K562 (cell line): Measurements from ENCODE around the gene CLIC3. TPM values are rescaled to one million over a fixed set of nuclear protein-coding genes. Genes with fewer than 3 reads are reported as not detected.

Source experiments
- ARNT ChIP-seq, 2 experiments: fragments of 450-650 bp; IDR thresholded peaks; 2 replicates each; pipeline ENCODE4 v1.6.1; 2016; ENCODE audit warnings: mild to moderate bottlenecking in 1 of 2
- BRD9 ChIP-seq: fragments of 450-650 bp; IDR thresholded peaks from 2 replicates; pipeline ENCODE4 v1.6.1; 2018; ENCODE audit warnings: low read depth; ENCODE audit not compliant: partially characterized antibody
- CC2D1A ChIP-seq: fragments of 450-650 bp; IDR thresholded peaks from 2 replicates; pipeline ENCODE4 v1.6.1; 2017; ENCODE audit warnings: mild to moderate bottlenecking
- CXXC5 ChIP-seq: fragments of 250-450 bp; sonication (Bioruptor Pico); IDR thresholded peaks from 2 replicates; pipeline ENCODE4 v1.8.0; 2022; ENCODE audit warnings: inconsistent platforms, mild to moderate bottlenecking, moderate library complexity
- ESRRA ChIP-seq: fragments of 450-650 bp; IDR thresholded peaks from 2 replicates; pipeline ENCODE4 v1.6.1; 2014; ENCODE audit warnings: low read depth, mild to moderate bottlenecking, moderate library complexity, borderline replicate concordance
- HDGF ChIP-seq: fragments of 450-650 bp; IDR thresholded peaks from 2 replicates; pipeline ENCODE4 v1.6.1; 2016
- HMGN3 ChIP-seq: IDR thresholded peaks from 2 replicates; pipeline ENCODE4 v1.6.1; 2011; ENCODE audit warnings: borderline replicate concordance, low read depth, mild to moderate bottlenecking, mixed read lengths, low read length; ENCODE audit not compliant: insufficient read length; ENCODE audit errors: extremely low read depth
- KDM2B ChIP-seq: fragments of 250-450 bp; sonication (Bioruptor Pico); IDR thresholded peaks from 2 replicates; pipeline ENCODE4 v1.8.0; 2021; ENCODE audit warnings: mild to moderate bottlenecking, moderate library complexity
- MCM2 ChIP-seq: fragments of 450-650 bp; IDR thresholded peaks from 2 replicates; pipeline ENCODE4 v1.6.1; 2017; ENCODE audit warnings: low read depth, mild to moderate bottlenecking
- MCM7 ChIP-seq, 2 experiments: fragments of 450-650 bp; IDR thresholded peaks; 2 replicates each; pipeline ENCODE4 v1.6.1; 2016 to 2018
- MTF1 ChIP-seq: fragments of 250-450 bp; sonication (Bioruptor Pico); IDR thresholded peaks from 2 replicates; pipeline ENCODE4 v1.9.0; 2021; ENCODE audit warnings: moderate library complexity, mild to moderate bottlenecking, inconsistent platforms, borderline replicate concordance
- NFE2 ChIP-seq: IDR thresholded peaks from 2 replicates; pipeline ENCODE4 v1.6.1; 2014; ENCODE audit warnings: antibody characterized with exemption, low read depth
- NR2C2 ChIP-seq, 2 experiments: fragments of 200-800 bp in 1 of 2; sonication (Bioruptor generic) in 1 of 2; sonication (generic) in 1 of 2; formaldehyde crosslinking in 1 of 2; IDR thresholded peaks; 2 replicates each; pipeline versions ENCODE4 v1.6.1 to v1.8.0; 2016 to 2022; ENCODE audit warnings: mild to moderate bottlenecking in 1 of 2, missing compliant biosample characterization in 1 of 2, missing genetic modification characterization in 1 of 2, missing genetic modification reagents in 1 of 2
- PHF20 ChIP-seq: fragments of 450-650 bp; IDR thresholded peaks from 2 replicates; pipeline ENCODE4 v1.6.1; 2018; ENCODE audit not compliant: partially characterized antibody
- POLR2H ChIP-seq: IDR thresholded peaks from 2 replicates; pipeline ENCODE4 v1.6.1; 2016; ENCODE audit warnings: missing genetic modification characterization, low read depth, mild to moderate bottlenecking, control low read depth, missing compliant biosample characterization, moderate library complexity
- RBM17 ChIP-seq: fragments of 200-400 bp; formaldehyde crosslinking; IDR thresholded peaks from 2 replicates; pipeline ENCODE4 v1.6.1; 2017; ENCODE audit warnings: low read depth, mild to moderate bottlenecking, low read length, borderline replicate concordance
- SP1 ChIP-seq: sonication (generic); formaldehyde crosslinking; IDR thresholded peaks from 2 replicates; pipeline ENCODE4 v1.8.1; 2022; ENCODE audit warnings: mild to moderate bottlenecking, missing genetic modification reagents
- SRSF9 ChIP-seq: fragments of 200-400 bp; formaldehyde crosslinking; IDR thresholded peaks from 2 replicates; pipeline ENCODE4 v1.6.1; 2017; ENCODE audit warnings: low read depth, low read length, borderline replicate concordance
- TCF3 ChIP-seq: sonication (generic); formaldehyde crosslinking; IDR thresholded peaks from 2 replicates; pipeline ENCODE4 v1.4.0; 2020; ENCODE audit warnings: mild to moderate bottlenecking, missing genetic modification reagents
- XRCC5 ChIP-seq: fragments of 200-400 bp; formaldehyde crosslinking; IDR thresholded peaks from 2 replicates; pipeline ENCODE4 v1.6.1; 2017; ENCODE audit warnings: low read depth, mild to moderate bottlenecking, low read length
- YY1 ChIP-seq, 3 experiments: IDR thresholded peaks; 2 replicates each; pipeline ENCODE4 v1.6.1; 2011; ENCODE audit warnings: low read length in 2 of 3, mild to moderate bottlenecking in 2 of 3, moderate library complexity in 2 of 3, borderline replicate concordance in 1 of 3, control low read depth in 1 of 3, low read depth in 1 of 3; ENCODE audit not compliant: insufficient read depth in 3 of 3, insufficient replicate concordance in 2 of 3, control insufficient read depth in 1 of 3, insufficient read length in 1 of 3; ENCODE audit errors: extremely low read depth in 1 of 3
- ZFP36 ChIP-seq: fragments of 150-350 bp; IDR thresholded peaks from 2 replicates; pipeline ENCODE4 v1.6.1; 2018; ENCODE audit warnings: low read length, low read depth; ENCODE audit not compliant: partially characterized antibody
- ZNF282 ChIP-seq: sonication (generic); formaldehyde crosslinking; IDR thresholded peaks from 2 replicates; pipeline ENCODE4 v1.8.1; 2023; ENCODE audit warnings: missing genetic modification reagents
- ZNF668 ChIP-seq: fragments of 250-450 bp; sonication (Bioruptor Pico); IDR thresholded peaks from 2 replicates; pipeline ENCODE4 v1.8.0; 2022; ENCODE audit warnings: mild to moderate bottlenecking, inconsistent platforms
- ZNF695 ChIP-seq: fragments of 450-650 bp; formaldehyde crosslinking; IDR thresholded peaks from 2 replicates; pipeline ENCODE4 v1.4.0; 2020; ENCODE audit warnings: mild to moderate bottlenecking, moderate library complexity
- ZNF76 ChIP-seq: fragments of 250-450 bp; sonication (Bioruptor Pico); IDR thresholded peaks from 2 replicates; pipeline ENCODE4 v1.4.0; 2020; ENCODE audit warnings: mild to moderate bottlenecking, moderate library complexity, borderline replicate concordance
- polyA plus RNA-seq, 8 experiments: library from polyadenylated mRNA; depleted of rRNA in 4 of 8; stranded (reverse) in 5 of 8; unstranded in 3 of 8; fragments of >200 nt; fragmentation: Nextera tagmentation in 2 of 8; fragmentation: Illumina TruSeq in 1 of 8; extraction: Ambion mirVana in 2 of 8; extraction: Trizol in 1 of 8; gene quantifications; 2 replicates each; pipeline versions ENCODE4 v1.2.1 to v1.2.3, GENCODE V29; 2011 to 2014; ENCODE audit warnings: inconsistent platforms in 1 of 8, missing spikeins in 1 of 8
- total RNA-seq, 7 experiments: library from RNA; depleted of rRNA in 6 of 7; stranded (reverse); fragments of >200 nt in 6 of 7; fragmentation: Illumina TruSeq in 2 of 7; extraction: Trizol in 2 of 7; gene quantifications; 2 replicates each; pipeline versions ENCODE4 v1.2.1 to v1.2.3, GENCODE V29; 2011 to 2021; ENCODE audit warnings: low replicate concordance in 1 of 7
- TF ChIP-seq, protein P1 (sequence below): fragments of 150-350 bp; IDR thresholded peaks from 2 replicates; pipeline ENCODE4 v1.6.1; 2014; ENCODE audit warnings: low read depth, mild to moderate bottlenecking, low read length, borderline replicate concordance

CLIC3 gene
- total and polyA plus RNA-seq, 9 of the 15 experiments (the other 6 are each of a cell fraction or from before 2014, with no cell fraction given) = 0.27 to 0.29 TPM; not detected in 7

DNA sequence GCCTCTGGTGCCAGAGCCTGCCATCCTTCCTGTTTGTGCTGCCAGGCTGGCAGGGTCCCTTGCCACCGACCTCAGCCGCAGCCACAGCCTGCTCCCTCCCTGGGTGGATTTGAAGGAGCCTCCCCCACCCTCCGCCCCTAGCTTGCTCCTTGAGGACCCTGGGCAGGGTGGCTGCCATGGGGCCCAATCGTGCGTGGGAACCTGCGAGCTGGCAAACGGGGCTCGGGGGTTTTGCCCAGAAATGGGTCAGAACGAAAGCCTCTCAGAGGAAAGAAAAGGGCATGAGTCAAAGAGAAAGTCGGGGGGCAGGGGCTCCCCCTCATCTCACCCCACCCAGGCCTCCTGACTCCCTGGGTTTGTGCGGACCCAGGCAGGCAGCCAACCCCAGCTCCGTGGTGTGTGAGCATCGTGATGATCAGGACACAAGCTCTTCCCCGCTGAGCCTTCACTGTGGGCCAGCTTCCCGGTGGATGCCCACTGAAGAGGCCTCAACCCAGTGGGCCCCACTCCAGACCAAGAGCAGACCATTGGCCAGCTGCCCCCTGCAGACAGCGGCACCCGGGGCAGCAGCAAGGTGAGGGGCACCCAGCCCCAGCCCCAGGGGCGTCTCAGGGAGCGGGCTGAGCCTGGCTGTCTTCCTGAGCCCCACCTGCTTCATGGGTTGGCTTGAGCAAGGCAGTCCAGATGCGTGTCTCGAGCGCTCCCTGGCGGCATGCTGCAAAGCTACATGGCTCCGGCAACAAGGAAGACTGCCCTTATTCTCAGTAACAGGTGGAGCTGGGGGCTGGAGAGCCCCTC, 38.5 kb upstream of the CLIC3 start (continued):
- TF ChIP-seq, protein P1, sequence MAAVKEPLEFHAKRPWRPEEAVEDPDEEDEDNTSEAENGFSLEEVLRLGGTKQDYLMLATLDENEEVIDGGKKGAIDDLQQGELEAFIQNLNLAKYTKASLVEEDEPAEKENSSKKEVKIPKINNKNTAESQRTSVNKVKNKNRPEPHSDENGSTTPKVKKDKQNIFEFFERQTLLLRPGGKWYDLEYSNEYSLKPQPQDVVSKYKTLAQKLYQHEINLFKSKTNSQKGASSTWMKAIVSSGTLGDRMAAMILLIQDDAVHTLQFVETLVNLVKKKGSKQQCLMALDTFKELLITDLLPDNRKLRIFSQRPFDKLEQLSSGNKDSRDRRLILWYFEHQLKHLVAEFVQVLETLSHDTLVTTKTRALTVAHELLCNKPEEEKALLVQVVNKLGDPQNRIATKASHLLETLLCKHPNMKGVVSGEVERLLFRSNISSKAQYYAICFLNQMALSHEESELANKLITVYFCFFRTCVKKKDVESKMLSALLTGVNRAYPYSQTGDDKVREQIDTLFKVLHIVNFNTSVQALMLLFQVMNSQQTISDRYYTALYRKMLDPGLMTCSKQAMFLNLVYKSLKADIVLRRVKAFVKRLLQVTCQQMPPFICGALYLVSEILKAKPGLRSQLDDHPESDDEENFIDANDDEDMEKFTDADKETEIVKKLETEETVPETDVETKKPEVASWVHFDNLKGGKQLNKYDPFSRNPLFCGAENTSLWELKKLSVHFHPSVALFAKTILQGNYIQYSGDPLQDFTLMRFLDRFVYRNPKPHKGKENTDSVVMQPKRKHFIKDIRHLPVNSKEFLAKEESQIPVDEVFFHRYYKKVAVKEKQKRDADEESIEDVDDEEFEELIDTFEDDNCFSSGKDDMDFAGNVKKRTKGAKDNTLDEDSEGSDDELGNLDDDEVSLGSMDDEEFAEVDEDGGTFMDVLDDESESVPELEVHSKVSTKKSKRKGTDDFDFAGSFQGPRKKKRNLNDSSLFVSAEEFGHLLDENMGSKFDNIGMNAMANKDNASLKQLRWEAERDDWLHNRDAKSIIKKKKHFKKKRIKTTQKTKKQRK = no peak
- peak in 1 of 3 experiments; percentile 17 for TF ChIP-seq YY1 (IDR thresholded peaks at IDR 0.05; ENCODE audit: borderline replicate concordance in 1 of 3, control insufficient read depth in 1 of 3, extremely low read depth in 1 of 3, insufficient read depth in 3 of 3, insufficient read length in 1 of 3, insufficient replicate concordance in 2 of 3, low read depth in 1 of 3, low read length in 2 of 3)
- TF ChIP-seq NR2C2 (CRISPR knock-in tag; IDR thresholded peaks at IDR 0.05) = no peak
- no peak for TF ChIP-seq NR2C2 (tag; IDR thresholded peaks at IDR 0.05)
- no peak for TF ChIP-seq BRD9
- TF ChIP-seq XRCC5 = peak; percentile 82; the same call in 1 of the 2 replicates
- TF ChIP-seq HMGN3 = peak; percentile 1
- peak; percentile 79 for TF ChIP-seq CC2D1A
- TF ChIP-seq ZNF695 (CRISPR knock-in tag) = no peak
- TF ChIP-seq NFE2 = no peak
- peak; percentile 36; the same call in 1 of the 2 replicates for TF ChIP-seq SP1 (CRISPR knock-in tag)
- TF ChIP-seq KDM2B (CRISPR knock-in tag) = no peak
- no peak for TF ChIP-seq ZFP36
- no peak for TF ChIP-seq MTF1 (CRISPR knock-in tag)
- no peak for TF ChIP-seq RBM17
- TF ChIP-seq MCM2 = no peak
- TF ChIP-seq ZNF282 (CRISPR knock-in tag) = no peak
- no peak for TF ChIP-seq ZNF76
- 0 out of 2 replicates have a peak, but pooled peaks have one; percentile 47 for TF ChIP-seq ESRRA
- TF ChIP-seq SRSF9 = no peak
- no peak for TF ChIP-seq ZNF668 (CRISPR knock-in tag)
- no peak for TF ChIP-seq ARNT (IDR thresholded peaks at IDR 0.05)
- no peak for TF ChIP-seq PHF20
- TF ChIP-seq TCF3 = no peak
- no peak for TF ChIP-seq CXXC5
- TF ChIP-seq POLR2H = no peak
- TF ChIP-seq MCM7 (IDR thresholded peaks at IDR 0.05) = no peak
- TF ChIP-seq HDGF = peak; percentile 48; the same call in 1 of the 2 replicates
